Measurements from ENCODE around the gene APOB. TPM values are rescaled to one million over a fixed set of nuclear protein-coding genes. Genes with fewer than 3 reads are reported as not detected.

Gene APOB
- total and polyA plus RNA-seq, 2 of the 13 experiments (the other 11 are each of a cell fraction or from before 2014, with no cell fraction given): 1,569 to 2,515 TPM

GRCh38 chr2:21020031-21020667, 23.7 kb downstream of the APOB start (continued):
- TF ChIP-seq, protein P1, sequence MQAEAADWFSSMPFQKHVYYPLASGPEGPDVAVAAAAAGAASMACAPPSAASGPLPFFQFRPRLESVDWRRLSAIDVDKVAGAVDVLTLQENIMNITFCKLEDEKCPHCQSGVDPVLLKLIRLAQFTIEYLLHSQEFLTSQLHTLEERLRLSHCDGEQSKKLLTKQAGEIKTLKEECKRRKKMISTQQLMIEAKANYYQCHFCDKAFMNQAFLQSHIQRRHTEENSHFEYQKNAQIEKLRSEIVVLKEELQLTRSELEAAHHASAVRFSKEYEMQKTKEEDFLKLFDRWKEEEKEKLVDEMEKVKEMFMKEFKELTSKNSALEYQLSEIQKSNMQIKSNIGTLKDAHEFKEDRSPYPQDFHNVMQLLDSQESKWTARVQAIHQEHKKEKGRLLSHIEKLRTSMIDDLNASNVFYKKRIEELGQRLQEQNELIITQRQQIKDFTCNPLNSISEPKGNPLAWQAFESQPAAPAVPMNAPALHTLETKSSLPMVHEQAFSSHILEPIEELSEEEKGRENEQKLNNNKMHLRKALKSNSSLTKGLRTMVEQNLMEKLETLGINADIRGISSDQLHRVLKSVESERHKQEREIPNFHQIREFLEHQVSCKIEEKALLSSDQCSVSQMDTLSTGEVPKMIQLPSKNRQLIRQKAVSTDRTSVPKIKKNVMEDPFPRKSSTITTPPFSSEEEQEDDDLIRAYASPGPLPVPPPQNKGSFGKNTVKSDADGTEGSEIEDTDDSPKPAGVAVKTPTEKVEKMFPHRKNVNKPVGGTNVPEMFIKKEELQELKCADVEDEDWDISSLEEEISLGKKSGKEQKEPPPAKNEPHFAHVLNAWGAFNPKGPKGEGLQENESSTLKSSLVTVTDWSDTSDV (CRISPR knock-in tag; IDR thresholded peaks at IDR 0.05): no peak
- TF ChIP-seq ZMYM4 (CRISPR knock-in tag; IDR thresholded peaks at IDR 0.05) (no peak), TBP (CRISPR knock-in tag; IDR thresholded peaks at IDR 0.05) (no peak), ZNF557 (CRISPR knock-in tag; IDR thresholded peaks at IDR 0.05) (no peak), ZNF101 (CRISPR knock-in tag; IDR thresholded peaks at IDR 0.05; ENCODE audit: borderline replicate concordance, low read depth) (no peak), FOXK2 (IDR thresholded peaks at IDR 0.05) (no peak), NFYC (CRISPR knock-in tag; IDR thresholded peaks at IDR 0.05) (peak; percentile 39), ZSCAN30 (CRISPR knock-in tag; IDR thresholded peaks at IDR 0.05) (no peak), ZNF543 (CRISPR knock-in tag; IDR thresholded peaks at IDR 0.05) (peak; percentile 18; the same call in 1 of the 2 replicates), ZNF569 (CRISPR knock-in tag; IDR thresholded peaks at IDR 0.05; ENCODE audit: borderline replicate concordance) (no peak), NR0B2 (CRISPR knock-in tag; IDR thresholded peaks at IDR 0.05) (no peak; the same call in 1 of the 2 replicates), GMEB1 (CRISPR knock-in tag; IDR thresholded peaks at IDR 0.05; ENCODE audit: borderline replicate concordance) (no peak), KLF12 (CRISPR knock-in tag; IDR thresholded peaks at IDR 0.05; ENCODE audit: borderline replicate concordance) (no peak), ZNF382 (CRISPR knock-in tag; IDR thresholded peaks at IDR 0.05; ENCODE audit: borderline replicate concordance) (no peak), ATF6 (CRISPR knock-in tag; conservative IDR thresholded peaks at IDR 0.05) (no peak), HNRNPK (IDR thresholded peaks at IDR 0.05; ENCODE audit: low read depth, low read length, poor library complexity, severe bottlenecking) (peak; percentile 65), ELF4 (CRISPR knock-in tag; IDR thresholded peaks at IDR 0.05; ENCODE audit: borderline replicate concordance) (no peak), ZFAT (CRISPR knock-in tag; conservative IDR thresholded peaks at IDR 0.05) (no peak)
- TF ChIP-seq, protein P2, sequence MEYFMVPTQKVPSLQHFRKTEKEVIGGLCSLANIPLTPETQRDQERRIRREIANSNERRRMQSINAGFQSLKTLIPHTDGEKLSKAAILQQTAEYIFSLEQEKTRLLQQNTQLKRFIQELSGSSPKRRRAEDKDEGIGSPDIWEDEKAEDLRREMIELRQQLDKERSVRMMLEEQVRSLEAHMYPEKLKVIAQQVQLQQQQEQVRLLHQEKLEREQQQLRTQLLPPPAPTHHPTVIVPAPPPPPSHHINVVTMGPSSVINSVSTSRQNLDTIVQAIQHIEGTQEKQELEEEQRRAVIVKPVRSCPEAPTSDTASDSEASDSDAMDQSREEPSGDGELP (IDR thresholded peaks at IDR 0.05; ENCODE audit: borderline replicate concordance, low read depth): no peak
- TF ChIP-seq, protein P3, sequence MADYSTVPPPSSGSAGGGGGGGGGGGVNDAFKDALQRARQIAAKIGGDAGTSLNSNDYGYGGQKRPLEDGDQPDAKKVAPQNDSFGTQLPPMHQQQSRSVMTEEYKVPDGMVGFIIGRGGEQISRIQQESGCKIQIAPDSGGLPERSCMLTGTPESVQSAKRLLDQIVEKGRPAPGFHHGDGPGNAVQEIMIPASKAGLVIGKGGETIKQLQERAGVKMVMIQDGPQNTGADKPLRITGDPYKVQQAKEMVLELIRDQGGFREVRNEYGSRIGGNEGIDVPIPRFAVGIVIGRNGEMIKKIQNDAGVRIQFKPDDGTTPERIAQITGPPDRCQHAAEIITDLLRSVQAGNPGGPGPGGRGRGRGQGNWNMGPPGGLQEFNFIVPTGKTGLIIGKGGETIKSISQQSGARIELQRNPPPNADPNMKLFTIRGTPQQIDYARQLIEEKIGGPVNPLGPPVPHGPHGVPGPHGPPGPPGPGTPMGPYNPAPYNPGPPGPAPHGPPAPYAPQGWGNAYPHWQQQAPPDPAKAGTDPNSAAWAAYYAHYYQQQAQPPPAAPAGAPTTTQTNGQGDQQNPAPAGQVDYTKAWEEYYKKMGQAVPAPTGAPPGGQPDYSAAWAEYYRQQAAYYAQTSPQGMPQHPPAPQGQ (CRISPR knock-in tag; IDR thresholded peaks at IDR 0.05; ENCODE audit: borderline replicate concordance): no peak; the same call in 1 of the 2 replicates

Measured in HepG2 (cell line).